Endothelial cell of umbilical vein (primary cell): ENCODE results near the gene STAB2. TPM values are rescaled to one million over a fixed set of nuclear protein-coding genes. Genes with fewer than 3 reads are reported as not detected.

ENCODE experiments used
- BruUV-seq: library from RNA; stranded (reverse); fragments of 400-500 nt; replicated peaks from 2 replicates; lab custom pipeline; 2021; lab: Mats Ljungman, UMichigan
- CTCF ChIA-PET: fragments of 300-600, 350-600 bp; sonication (Branson Sonifier 250); formaldehyde crosslinking; loops from one replicate; lab custom pipeline; 2021; ENCODE audit warnings: antibody characterized with exemption, inconsistent platforms; lab: Charles Lee
- POLR2A ChIA-PET: fragments of 300-600, 350-600 bp; sonication (Branson Sonifier 250); formaldehyde crosslinking; loops from one replicate; lab custom pipeline; 2021; ENCODE audit warnings: antibody characterized with exemption, inconsistent platforms; lab: Charles Lee
- DNase-seq: peaks from one replicate; pipeline ENCODE4 v3.0.0-alpha.2; 2011; ENCODE audit warnings: low read depth, low spot score
- FAIRE-seq: peaks from 2 replicates; lab custom pipeline; 2011; peaks lifted over from hg19 to GRCh38; lab: Jason Lieb, UNC
- H2AFZ ChIP-seq: 2 replicates; pipeline ENCODE4 v1.6.0; 2012; ENCODE audit warnings: low read depth, low read length, control low read depth, inconsistent platforms
- H3K27ac ChIP-seq: 2 replicates; pipeline ENCODE4 v1.5.1; 2011; ENCODE audit warnings: low read depth, mild to moderate bottlenecking, control low read depth, low read length, moderate library complexity; ENCODE audit not compliant: insufficient read depth
- H3K27me3 ChIP-seq, 2 experiments: 2 replicates each; pipeline versions ENCODE4 v1.6.0 to v1.6.1; 2011; ENCODE audit warnings: low read length in 2 of 2, mixed read lengths in 1 of 2; ENCODE audit not compliant: control insufficient read depth in 2 of 2, insufficient read depth in 2 of 2
- H3K36me3 ChIP-seq, 2 experiments: 2 replicates in 1 of 2; 3 replicates in 1 of 2; pipeline ENCODE4 v1.5.1; 2011; ENCODE audit warnings: low read length in 2 of 2, mild to moderate bottlenecking in 1 of 2, moderate library complexity in 1 of 2; ENCODE audit not compliant: control insufficient read depth in 2 of 2, insufficient read depth in 2 of 2; ENCODE audit errors: extremely low read depth in 1 of 2
- H3K4me1 ChIP-seq: 3 replicates; pipeline ENCODE4 v1.5.1; 2011; ENCODE audit warnings: mild to moderate bottlenecking, low read length; ENCODE audit not compliant: control insufficient read depth, insufficient read depth; ENCODE audit errors: extremely low read depth
- H3K4me2 ChIP-seq: 2 replicates; pipeline ENCODE4 v1.6.1; 2011; ENCODE audit warnings: low read length, control low read depth, mixed read lengths; ENCODE audit not compliant: insufficient read depth
- H3K4me3 ChIP-seq, 3 experiments: fragments of 200-600 bp in 1 of 3; sonication (generic), shearing (Covaris generic) in 1 of 3; replicated peaks in 1 of 3; 2 replicates each; pipeline ENCODE4 v1.5.1; 2011 to 2016; ENCODE audit warnings: control low read depth in 3 of 3, low read length in 3 of 3, mild to moderate bottlenecking in 2 of 3, inconsistent platforms in 1 of 3, low read depth in 1 of 3, moderate library complexity in 1 of 3; ENCODE audit not compliant: insufficient read depth in 1 of 3
- H3K79me2 ChIP-seq: 2 replicates; pipeline ENCODE4 v1.6.0; 2012; ENCODE audit warnings: low read length, inconsistent platforms; ENCODE audit not compliant: control insufficient read depth, insufficient read depth
- H3K9ac ChIP-seq: replicated peaks from 2 replicates; pipeline ENCODE3; 2011; ENCODE audit warnings: low read length, control low read depth; ENCODE audit not compliant: insufficient read depth; ENCODE audit errors: extremely low read depth
- H3K9me1 ChIP-seq: replicated peaks from 3 replicates; pipeline ENCODE4 v1.6.0; 2011; ENCODE audit warnings: mild to moderate bottlenecking, low read length; ENCODE audit not compliant: control insufficient read depth, insufficient read depth; ENCODE audit errors: extremely low read depth
- H3K9me3 ChIP-seq: replicated peaks from 2 replicates; pipeline ENCODE4 v1.5.1; 2012; ENCODE audit warnings: low read length, inconsistent platforms; ENCODE audit not compliant: control insufficient read depth, insufficient read depth
- H4K20me1 ChIP-seq: replicated peaks from 2 replicates; pipeline ENCODE3; 2011; ENCODE audit warnings: mild to moderate bottlenecking, low read length; ENCODE audit not compliant: control insufficient read depth, insufficient read depth; ENCODE audit errors: extremely low read depth
- EZH2 ChIP-seq: IDR thresholded peaks from 2 replicates; pipeline ENCODE4 v1.6.1; 2012; ENCODE audit warnings: borderline replicate concordance, low read depth, mild to moderate bottlenecking, moderate library complexity, low read length, inconsistent platforms; ENCODE audit not compliant: severe bottlenecking
- FOS ChIP-seq: IDR thresholded peaks from 2 replicates; pipeline ENCODE4 v1.6.1; 2011; ENCODE audit warnings: mild to moderate bottlenecking, low read length, moderate library complexity, borderline replicate concordance; ENCODE audit not compliant: insufficient read depth
- GATA2 ChIP-seq: IDR thresholded peaks from 2 replicates; pipeline ENCODE4 v1.7.0; 2011; ENCODE audit warnings: low read depth, mild to moderate bottlenecking, moderate library complexity, mixed read lengths, low read length; ENCODE audit not compliant: insufficient read length, insufficient read depth
- JUN ChIP-seq: IDR thresholded peaks from 2 replicates; pipeline ENCODE4 v1.6.1; 2011; ENCODE audit warnings: borderline replicate concordance, low read depth; ENCODE audit not compliant: insufficient read length, insufficient read depth
- MAX ChIP-seq: IDR thresholded peaks from 2 replicates; pipeline ENCODE4 v1.6.1; 2011; ENCODE audit not compliant: insufficient read depth, insufficient read length
- MYC ChIP-seq: IDR thresholded peaks from one replicate; pipeline ENCODE4 v1.6.1; 2011; ENCODE audit warnings: mild to moderate bottlenecking, low read depth, low read length
- POLR2A ChIP-seq: IDR thresholded peaks from 2 replicates; pipeline ENCODE4 v1.6.1; 2012; ENCODE audit warnings: low read depth, mild to moderate bottlenecking, control low read depth, low read length
- POLR2AphosphoS5 ChIP-seq: IDR thresholded peaks from 2 replicates; pipeline ENCODE4 v1.6.1; 2012; ENCODE audit warnings: low read depth, mild to moderate bottlenecking, control low read depth, low read length, moderate library complexity; ENCODE audit not compliant: insufficient read depth
- dilution Hi-C: fragments of 300-500 bp; cut with MboI; formaldehyde crosslinking; loops from one replicate; pipeline ENCODE4 v1.15.0; 2019; ENCODE audit warnings: low sequenced_read_pairs; ENCODE audit not compliant: extremely low pct_ligation_motif_present
- intact Hi-C: fragments of 100-400 bp; cut with micrococcal nuclease; formaldehyde crosslinking; loops from one replicate; pipeline ENCODE4 v1.10.0; 2022
- polyA plus RNA-seq, 4 experiments: library from polyadenylated mRNA; depleted of rRNA in 3 of 4; stranded (reverse) in 3 of 4; unstranded in 1 of 4; fragments of >200 nt; gene quantifications; 2 replicates each; pipeline versions ENCODE4 v1.2.1 to v1.2.3, GENCODE V29; 2011 to 2012; ENCODE audit warnings: missing spikeins in 1 of 4
- total RNA-seq: library from RNA; stranded (reverse); gene quantifications from 2 replicates; pipeline ENCODE4 v1.2.3, GENCODE V29; 2021
- TF ChIP-seq, protein P1 (sequence below), 2 donors: IDR thresholded peaks; 1 replicate in 1 of 2; 2 replicates in 1 of 2; pipeline ENCODE4 v1.5.1; 2011; ENCODE audit warnings: low read length in 2 of 2, mild to moderate bottlenecking in 2 of 2, moderate library complexity in 2 of 2, control low read depth in 1 of 2, inconsistent platforms in 1 of 2, low read depth in 1 of 2; ENCODE audit not compliant: insufficient read depth in 1 of 2; ENCODE audit errors: extremely low read depth in 1 of 2

STAB2 gene
- total and polyA plus RNA-seq, 2 donors (not counting 3 experiments of a cell fraction or from before 2014, with no cell fraction given): 0.01 TPM; not detected in 1

DNA sequence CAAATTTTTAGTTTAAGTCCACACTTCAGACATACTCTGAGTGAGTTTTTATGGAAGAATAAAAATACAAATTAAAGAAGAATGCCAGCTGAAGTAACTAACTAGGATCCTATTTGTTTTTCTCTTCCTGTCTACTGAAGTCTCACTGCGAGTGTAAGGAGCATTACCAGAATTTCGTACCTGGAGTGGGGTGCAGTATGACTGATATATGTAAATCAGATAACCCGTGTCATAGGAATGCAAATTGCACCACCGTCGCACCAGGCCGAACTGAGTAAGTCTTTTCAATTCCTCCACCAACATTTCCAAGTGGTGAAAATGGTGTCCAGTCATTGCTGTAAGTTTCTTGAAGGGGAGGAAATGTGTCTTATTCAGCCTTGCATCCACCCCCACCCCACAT is 52.9 kb downstream of the STAB2 start:
- Histone ChIP-seq H3K36me3 (no peaks in the 10 kb centered on the region), H3K4me2 (no peak overlapping the region), H3K9me1 (no peaks in the 10 kb centered on the region), H4K20me1 (no peaks in the 10 kb centered on the region), H2AFZ (no peak overlapping the region), H3K4me1 (no peaks in the 10 kb centered on the region), H3K4me3 (no peak overlapping the region), H3K27ac (no peak overlapping the region), H3K27me3 (peaks cover 0 to 2% of the 10 kb centered on the region in 2 experiments), H3K79me2 (no peaks in the 10 kb centered on the region), H3K9me3 (no peaks in the 10 kb centered on the region), H3K9ac (no peak overlapping the region)
- ChIA-PET CTCF (interaction anchor here (0.7 kb wide), 1 partner anchor 1712 kb away, joined by 3 read pairs; no protein-coding TSS in a partner anchor), POLR2A (no interaction called here)
- no peak for DNase-seq
- no peak for TF ChIP-seq FOS
- no TSS peak for BruUV-seq
- dilution Hi-C loops (no loop called here), intact Hi-C loops (no loop called here)
- FAIRE-seq: no peak

DNA sequence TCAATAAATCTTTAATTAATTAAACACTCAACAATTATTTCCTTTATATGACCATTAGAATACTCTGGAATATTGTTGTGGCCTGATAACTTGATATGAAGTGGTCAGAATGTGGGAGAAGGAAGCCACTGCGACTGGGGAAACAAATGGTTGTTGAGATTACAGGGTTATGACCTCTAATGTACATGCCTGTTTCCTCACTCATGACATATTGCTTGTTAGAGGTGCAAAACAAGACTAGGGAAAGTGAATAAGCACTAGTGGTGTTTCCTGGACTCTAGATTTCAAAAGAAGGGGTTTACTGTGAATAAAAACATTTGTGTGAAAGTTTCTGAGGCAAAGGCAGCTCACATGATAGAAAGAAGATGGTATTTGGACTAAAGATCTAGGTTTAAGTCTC is 53.3 kb downstream of the STAB2 start:
- Histone ChIP-seq H3K9me3 (no peaks in the 10 kb centered on the region), H3K4me2 (no peak overlapping the region), H4K20me1 (no peaks in the 10 kb centered on the region), H3K4me1 (no peaks in the 10 kb centered on the region), H2AFZ (no peak overlapping the region), H3K9me1 (no peaks in the 10 kb centered on the region), H3K79me2 (no peaks in the 10 kb centered on the region), H3K27me3 (peaks cover 0 to 2% of the 10 kb centered on the region in 2 experiments), H3K9ac (no peak overlapping the region), H3K27ac (no peak overlapping the region), H3K4me3 (no peak overlapping the region), H3K36me3 (no peaks in the 10 kb centered on the region)
- POLR2A ChIA-PET: no interaction called here
- CTCF ChIA-PET: interaction anchor here (2.3 kb wide), 1 partner anchor 8 kb away, joined by 27 read pairs; no protein-coding TSS in a partner anchor
- dilution Hi-C loops: no loop called here
- FAIRE-seq (peak; percentile 35), DNase-seq (peak; percentile 94)
- no TSS peak for BruUV-seq
- TF ChIP-seq EZH2 (no peak), JUN (peak; percentile 27), MAX (no peak), GATA2 (peak; percentile 64), MYC (no peak), POLR2A (peak; percentile 53), FOS (peak; percentile 10), POLR2AphosphoS5 (no peak)
- TF ChIP-seq, protein P1, sequence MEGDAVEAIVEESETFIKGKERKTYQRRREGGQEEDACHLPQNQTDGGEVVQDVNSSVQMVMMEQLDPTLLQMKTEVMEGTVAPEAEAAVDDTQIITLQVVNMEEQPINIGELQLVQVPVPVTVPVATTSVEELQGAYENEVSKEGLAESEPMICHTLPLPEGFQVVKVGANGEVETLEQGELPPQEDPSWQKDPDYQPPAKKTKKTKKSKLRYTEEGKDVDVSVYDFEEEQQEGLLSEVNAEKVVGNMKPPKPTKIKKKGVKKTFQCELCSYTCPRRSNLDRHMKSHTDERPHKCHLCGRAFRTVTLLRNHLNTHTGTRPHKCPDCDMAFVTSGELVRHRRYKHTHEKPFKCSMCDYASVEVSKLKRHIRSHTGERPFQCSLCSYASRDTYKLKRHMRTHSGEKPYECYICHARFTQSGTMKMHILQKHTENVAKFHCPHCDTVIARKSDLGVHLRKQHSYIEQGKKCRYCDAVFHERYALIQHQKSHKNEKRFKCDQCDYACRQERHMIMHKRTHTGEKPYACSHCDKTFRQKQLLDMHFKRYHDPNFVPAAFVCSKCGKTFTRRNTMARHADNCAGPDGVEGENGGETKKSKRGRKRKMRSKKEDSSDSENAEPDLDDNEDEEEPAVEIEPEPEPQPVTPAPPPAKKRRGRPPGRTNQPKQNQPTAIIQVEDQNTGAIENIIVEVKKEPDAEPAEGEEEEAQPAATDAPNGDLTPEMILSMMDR (IDR thresholded peaks at IDR 0.05; ENCODE audit: extremely low read depth in 1 of 2, insufficient read depth in 1 of 2, low read depth in 1 of 2, low read length in 2 of 2): no peak
- intact Hi-C loops: no loop called here
